Bone marrow (tissue), 2 donors: Measurements from ENCODE around the gene LRMDA.

Source experiments
- DNase-seq, 2 donors: peaks; one replicate each; lab custom pipeline; 2025; lab: John Stamatoyannopoulos, UW

LRMDA gene

DNA sequence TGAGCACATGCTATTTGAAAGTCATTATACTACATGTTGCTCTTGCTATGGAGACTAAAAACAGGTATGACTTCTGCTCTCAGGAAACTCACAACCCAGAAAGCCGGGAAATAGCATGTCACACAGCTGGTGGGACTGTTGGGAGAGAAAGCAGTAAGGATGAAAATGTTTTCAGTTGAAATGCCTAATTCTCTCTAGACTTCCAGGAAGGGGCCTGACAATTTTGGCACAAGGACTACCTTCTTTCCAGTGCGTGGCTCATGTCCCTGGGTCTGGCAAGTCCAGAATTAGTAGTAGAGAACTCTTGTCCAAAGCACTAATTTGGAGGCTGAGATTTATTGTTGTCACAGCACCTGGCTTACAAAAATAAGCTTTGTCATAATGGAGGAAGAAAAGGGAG lies 567.6 kb downstream of the LRMDA start:
- no peak for DNase-seq

GRCh38 chr10:75999515-76000209 lies 568.2 kb downstream of the LRMDA start:
- no peak for DNase-seq

GRCh38 chr10:76000550-76000949 lies 569.1 kb downstream of the LRMDA start:
- DNase-seq = no peak

DNA sequence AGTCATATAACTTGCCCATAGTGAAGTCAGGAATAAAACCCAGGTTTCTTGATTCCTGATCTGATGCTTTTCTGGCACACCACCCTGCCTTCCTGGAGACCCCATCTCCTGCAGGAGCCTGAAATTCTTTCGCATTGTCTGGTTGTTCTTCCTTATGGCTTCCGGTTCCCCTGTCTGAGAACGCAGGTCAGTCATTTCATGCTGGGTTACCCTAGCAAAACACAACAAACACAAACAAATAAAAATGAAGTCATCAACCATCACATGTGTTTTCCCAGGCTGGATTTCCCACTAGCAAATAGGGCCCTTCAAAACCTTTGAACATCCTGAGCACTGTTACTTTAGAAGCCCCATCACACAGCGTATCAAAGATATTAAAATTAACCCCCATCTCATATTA lies 569.6 kb downstream of the LRMDA start:
- no peak for DNase-seq

GRCh38 chr10:76001461-76001860 lies 570.0 kb downstream of the LRMDA start:
- no peak for DNase-seq

- no peak for DNase-seq
Measured at GRCh38 chr10:76002262-76002854, 570.9 kb downstream of the LRMDA start.

DNA sequence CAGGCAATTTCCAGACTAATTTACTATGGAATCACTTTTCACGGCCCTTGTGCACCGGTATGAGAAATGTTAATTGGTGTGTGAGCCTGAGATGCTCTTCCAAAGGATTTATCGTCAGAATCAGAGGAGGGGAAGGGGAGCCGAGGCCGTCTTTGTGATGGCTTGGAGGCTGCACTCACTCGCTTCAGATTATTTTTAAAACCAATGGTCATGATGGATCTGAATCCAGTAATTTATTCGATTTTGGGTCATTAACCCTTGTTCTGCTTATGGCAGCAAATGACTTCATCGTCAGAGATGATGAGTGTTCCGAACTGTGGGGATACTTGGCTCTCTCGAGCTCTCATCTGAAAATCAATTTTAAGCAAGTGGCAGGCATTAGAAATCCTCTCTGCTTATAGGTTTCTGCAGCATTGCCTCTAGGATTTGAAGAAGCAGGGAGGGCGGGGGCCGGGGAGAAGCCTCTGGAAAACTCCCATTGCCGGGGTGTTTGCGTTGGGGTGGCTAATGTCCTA lies 576.3 kb downstream of the LRMDA start:
- DNase-seq = no peak

GRCh38 chr10:76009531-76009930 lies 578.1 kb downstream of the LRMDA start:
- DNase-seq = no peak

- no peak for DNase-seq
Measured at GRCh38 chr10:76010703-76011102, 579.3 kb downstream of the LRMDA start.

- no peak for DNase-seq
Measured at GRCh38 chr10:76012716-76013327, 581.4 kb downstream of the LRMDA start.

DNA sequence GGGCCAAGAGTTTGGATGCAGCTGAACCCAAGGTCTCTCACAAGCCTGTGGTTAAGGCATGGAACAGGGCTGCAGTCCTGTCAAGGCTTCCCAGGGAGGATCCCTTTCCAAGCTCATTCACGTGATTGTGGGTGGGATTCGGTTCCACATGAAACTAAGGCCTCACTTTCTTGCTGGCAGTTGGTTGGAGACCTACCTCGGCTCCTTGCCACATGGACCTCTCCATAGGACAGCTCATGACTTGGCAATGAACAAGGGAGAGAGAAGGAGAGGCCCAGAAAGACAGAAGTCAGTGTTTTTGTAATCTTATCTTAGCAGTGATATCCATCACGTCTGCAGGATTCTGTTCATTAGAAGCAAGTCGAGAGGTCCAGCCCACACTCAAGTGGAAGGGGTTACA lies 583.8 kb downstream of the LRMDA start:
- DNase-seq = no peak

- no peak for DNase-seq
Measured at GRCh38 chr10:76017026-76017732, 585.8 kb downstream of the LRMDA start.

DNA sequence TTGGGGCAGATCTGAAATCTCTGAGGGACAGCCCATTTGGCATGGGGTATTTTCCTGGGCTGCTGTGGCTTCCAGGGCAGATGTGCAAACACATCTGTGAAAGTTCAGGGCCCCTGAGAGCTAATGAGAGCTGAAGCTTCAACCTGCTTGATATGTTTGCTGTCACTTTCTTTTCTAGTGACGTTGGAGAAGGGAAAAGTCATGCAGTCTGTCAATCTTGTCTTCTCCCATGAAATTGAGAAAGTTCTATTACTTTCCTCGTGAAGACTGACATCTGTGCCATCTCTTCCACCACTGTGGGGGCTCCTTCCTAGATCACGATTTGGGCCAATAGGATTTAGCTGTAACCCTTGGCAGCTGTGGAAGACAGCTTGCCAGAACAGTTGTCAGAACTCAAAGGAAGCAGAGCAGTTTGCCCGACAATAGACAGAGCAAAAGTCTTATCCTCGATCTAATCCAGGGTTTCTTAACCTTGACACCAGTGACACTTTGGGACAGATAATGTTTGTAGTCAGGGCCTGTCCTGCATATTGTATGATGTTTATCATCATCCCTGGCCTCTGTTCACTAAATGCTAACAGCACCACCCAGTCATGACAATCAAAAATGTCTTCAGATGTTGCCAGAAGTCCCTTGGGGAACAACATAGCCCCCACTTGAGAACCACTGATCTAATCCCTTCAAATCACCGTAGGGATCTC lies 586.5 kb downstream of the LRMDA start:
- no peak for DNase-seq

GRCh38 chr10:76020630-76021029 lies 589.2 kb downstream of the LRMDA start:
- DNase-seq = no peak

GRCh38 chr10:76021398-76021797 lies 590.0 kb downstream of the LRMDA start:
- DNase-seq = no peak

GRCh38 chr10:76022366-76022765 lies 590.9 kb downstream of the LRMDA start:
- DNase-seq = no peak

- no peak for DNase-seq
Measured at GRCh38 chr10:76023007-76023406, 591.6 kb downstream of the LRMDA start.

DNA sequence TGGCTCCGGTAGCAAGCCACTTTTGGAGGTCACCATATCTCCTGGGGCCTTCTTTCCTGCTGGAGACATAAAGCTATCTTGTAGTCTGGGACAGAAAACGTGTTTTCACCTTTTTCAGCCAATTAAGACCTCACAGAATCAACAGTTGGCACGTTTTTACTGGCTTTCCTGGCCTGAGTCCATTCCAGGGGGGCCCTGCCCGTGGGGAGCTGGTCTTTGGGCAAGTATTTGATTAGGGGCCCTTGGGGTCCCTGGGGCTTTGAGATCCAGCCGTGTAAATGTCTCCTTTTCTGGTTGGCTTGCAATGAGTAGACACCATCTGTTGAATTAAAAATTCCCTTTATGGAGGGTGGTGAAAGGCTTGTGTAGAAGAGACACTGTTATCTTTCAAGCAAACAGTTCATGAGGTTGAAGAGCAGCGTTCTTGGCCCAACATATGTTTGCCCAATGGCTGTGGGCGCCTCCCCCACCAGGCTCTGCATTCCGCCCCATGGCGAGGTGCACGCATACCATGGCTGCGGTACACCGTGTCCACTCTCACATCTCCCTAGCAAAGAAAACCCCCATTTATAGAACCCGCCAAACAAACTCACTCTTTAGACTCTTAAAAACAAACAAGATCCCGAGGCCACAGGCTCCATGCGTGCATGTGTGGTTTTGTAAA lies 593.2 kb downstream of the LRMDA start:
- no peak for DNase-seq

- no peak for DNase-seq
Measured at GRCh38 chr10:76025124-76025477, 593.7 kb downstream of the LRMDA start.

- DNase-seq = no peak
Measured at GRCh38 chr10:76026176-76026771, 594.9 kb downstream of the LRMDA start.

GRCh38 chr10:76026905-76027304 lies 595.5 kb downstream of the LRMDA start:
- DNase-seq = no peak
